ENCODE data around the gene ALDH3A2.

ALDH3A2 gene

DNA sequence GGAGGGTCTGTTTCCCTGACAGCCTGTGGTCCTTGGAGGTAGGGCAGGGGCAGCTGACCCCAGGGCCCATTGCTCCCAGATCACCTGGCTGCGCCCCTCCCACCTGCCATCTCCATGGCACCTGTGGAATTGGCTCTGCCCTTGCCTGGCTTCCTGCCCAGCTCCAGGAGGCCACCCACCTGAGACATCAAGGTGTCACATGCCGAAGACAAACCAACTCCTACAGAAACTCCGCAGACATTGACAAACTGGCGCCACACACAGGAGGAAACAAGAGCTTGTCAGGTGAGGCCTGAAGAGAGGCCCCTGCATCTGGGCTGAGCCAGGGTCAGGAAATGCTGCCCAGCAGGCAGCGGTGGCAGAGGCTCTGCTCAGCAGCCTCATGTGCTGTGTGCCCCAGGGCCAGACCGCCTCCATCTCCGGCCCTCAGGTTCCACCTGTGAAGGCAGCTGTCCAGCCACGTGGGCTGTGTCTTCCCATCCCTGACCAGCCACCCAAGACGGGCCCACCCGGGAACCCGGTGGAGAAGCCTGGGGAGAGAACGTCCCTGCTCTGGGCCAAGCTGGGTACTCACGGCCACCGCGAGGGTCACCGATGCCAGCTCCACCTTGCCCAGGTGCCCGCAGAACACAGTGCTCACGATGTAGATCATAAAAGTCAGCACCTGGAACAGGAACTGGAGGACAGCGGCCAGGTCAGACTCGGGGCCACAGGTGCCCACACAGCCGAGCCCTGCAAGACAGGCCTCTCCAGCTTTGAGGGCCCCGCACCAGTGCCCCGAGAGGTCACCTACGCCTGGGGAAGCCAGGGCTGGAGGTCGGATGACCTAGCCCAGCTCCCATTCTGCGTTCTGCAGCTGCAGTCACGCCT, 66.2 kb downstream of the ALDH3A2 start:
- peak; percentile 38 for DNase-seq (ENCODE audit: low spot score)

- peak; percentile 75 for DNase-seq (ENCODE audit: low spot score)
These were observed 67.8 kb downstream of the ALDH3A2 start, which contains the start of gene SLC47A2 for GRCh38 chr17:19716108-19717030. SLC47A2 (minus strand) TSS chr17:19716584; CDS start chr17:19716555, 29 bp downstream.

GRCh38 chr17:19717031-19717360, 68.4 kb downstream of the ALDH3A2 start:
- no peak for DNase-seq (ENCODE audit: low spot score)

DNA sequence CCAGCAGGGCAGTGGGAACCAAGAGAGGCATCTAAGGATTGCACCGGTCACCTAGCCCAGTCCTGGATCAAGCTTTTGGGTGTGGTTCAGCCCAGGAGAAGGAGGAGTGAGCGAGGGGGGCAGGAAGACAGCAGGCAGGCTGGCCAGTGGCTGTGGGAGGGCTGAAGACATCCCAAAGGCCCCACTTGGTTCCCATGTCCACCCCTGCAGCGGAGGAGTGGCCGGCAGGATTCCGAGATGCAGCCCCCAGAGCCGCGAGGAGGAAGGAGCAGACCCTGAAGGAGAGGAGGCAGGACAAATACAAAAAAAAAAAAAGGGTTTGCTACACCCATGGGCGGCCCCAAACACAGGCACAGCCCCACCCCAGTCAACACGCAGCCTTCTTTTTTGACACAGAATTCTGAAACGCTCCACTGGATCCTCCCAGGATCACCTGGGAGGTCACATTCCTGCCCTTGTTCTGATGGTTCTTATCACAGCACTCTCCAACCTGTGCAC, 68.9 kb downstream of the ALDH3A2 start:
- DNase-seq (ENCODE audit: low spot score), result no peak

- no peak for DNase-seq (ENCODE audit: low spot score)
These were observed 69.6 kb downstream of the ALDH3A2 start for GRCh38 chr17:19718041-19718612.

DNA sequence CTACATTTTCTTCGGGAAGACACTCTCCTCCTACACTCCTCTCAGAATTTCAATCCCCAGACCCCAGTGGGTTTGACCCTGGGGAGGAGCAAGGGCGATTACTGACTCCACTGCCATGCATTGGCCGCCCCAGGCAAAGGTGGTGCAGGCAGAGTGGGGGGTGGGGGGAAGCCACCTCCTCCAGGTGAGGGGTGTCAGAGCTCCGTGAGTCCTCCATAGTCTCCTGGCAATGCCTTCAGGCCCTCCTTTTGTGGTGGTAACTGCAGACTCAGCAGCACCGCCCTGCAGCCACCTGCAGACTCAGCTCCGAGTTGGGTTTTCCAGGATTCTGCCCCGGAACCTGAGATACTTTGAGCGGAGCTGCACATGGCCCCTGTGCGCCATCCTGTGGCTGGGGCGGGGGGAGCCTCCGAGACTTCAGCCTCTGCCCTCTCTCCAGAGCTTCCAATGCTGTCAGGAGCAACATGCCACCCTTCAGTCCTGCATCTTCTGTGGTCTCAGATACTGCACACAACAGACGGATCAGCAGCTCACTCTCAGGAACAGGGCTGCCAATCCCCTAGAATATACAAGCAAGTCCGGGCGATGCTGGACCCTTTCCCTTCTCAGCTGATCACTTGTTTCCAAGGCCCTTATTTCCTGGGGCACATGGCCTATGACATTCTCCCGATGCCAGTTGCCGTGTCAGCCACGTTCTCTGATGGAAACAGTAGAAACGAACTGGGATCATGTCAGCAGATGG, 70.2 kb downstream of the ALDH3A2 start:
- DNase-seq (ENCODE audit: low spot score), result no peak

- peak; percentile 81 for DNase-seq (ENCODE audit: low spot score)
These were observed 71.0 kb downstream of the ALDH3A2 start for GRCh38 chr17:19719355-19720209.

- no peak for DNase-seq (ENCODE audit: low spot score)
These were observed 71.6 kb downstream of the ALDH3A2 start for GRCh38 chr17:19720210-19720475.

- peak; percentile 88 for DNase-seq (ENCODE audit: low spot score)
These were observed 72.3 kb downstream of the ALDH3A2 start for GRCh38 chr17:19720631-19721426.

DNA sequence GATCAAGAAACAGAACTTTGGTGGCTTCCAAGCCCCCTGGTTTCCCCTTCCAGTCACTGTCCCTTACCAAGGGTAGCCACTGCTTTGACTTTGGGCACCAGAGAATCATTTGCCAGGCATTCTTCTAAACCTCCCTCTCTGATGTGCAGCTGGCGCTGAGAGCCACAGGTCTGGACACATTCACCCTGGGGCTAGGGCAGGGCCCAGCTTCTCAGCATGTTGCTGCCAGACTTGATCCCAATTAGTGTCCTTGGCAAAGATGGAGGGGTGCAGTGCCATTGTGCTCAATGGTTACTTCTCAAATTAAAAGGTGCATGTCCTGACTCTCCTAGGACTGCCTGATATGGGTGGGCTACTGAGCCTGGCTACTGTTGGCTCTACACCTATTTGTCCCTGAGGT, 75.4 kb downstream of the ALDH3A2 start:
- DNase-seq (ENCODE audit: low spot score), result no peak

GRCh38 chr17:19724501-19725420, 76.2 kb downstream of the ALDH3A2 start:
- no peak for DNase-seq (ENCODE audit: low spot score)

DNA sequence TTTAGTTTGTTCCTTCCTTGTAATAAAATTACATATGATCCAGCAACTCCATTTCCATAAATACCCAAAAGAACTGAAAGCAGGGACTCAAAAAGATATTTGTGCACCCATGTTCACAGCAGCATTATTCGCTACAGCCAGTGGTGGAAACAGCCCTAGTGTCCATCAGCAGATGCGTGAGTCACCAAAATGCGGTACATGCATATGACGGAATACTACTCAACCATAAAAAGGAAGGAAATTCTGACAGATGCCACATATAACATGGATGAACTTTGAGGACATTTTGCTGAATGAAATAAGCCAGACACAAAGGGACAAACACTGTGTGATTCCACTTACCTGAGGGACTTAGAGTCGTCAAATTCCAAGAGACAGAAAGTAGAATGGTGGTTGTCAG, 76.9 kb downstream of the ALDH3A2 start:
- DNase-seq (ENCODE audit: low spot score), result no peak

GRCh38 chr17:19726631-19727376, 78.3 kb downstream of the ALDH3A2 start:
- no peak for DNase-seq (ENCODE audit: low spot score)

Measured in kidney tubule cell (primary cell).